Endothelial cell of umbilical vein (primary cell): Measurements from ENCODE around the gene BRF1. TPM values are rescaled to one million over a fixed set of nuclear protein-coding genes. Genes with fewer than 3 reads are reported as not detected.

Source experiments
- BruUV-seq: library from RNA; stranded (reverse); fragments of 400-500 nt; replicated peaks from 2 replicates; lab custom pipeline; 2021; lab: Mats Ljungman, UMichigan
- CTCF ChIA-PET: fragments of 300-600, 350-600 bp; sonication (Branson Sonifier 250); formaldehyde crosslinking; loops from one replicate; lab custom pipeline; 2021; ENCODE audit warnings: antibody characterized with exemption, inconsistent platforms; lab: Charles Lee
- POLR2A ChIA-PET: fragments of 300-600, 350-600 bp; sonication (Branson Sonifier 250); formaldehyde crosslinking; loops from one replicate; lab custom pipeline; 2021; ENCODE audit warnings: antibody characterized with exemption, inconsistent platforms; lab: Charles Lee
- DNase-seq: peaks from one replicate; pipeline ENCODE4 v3.0.0-alpha.2; 2011; ENCODE audit warnings: low read depth, low spot score
- FAIRE-seq: peaks from 2 replicates; lab custom pipeline; 2011; peaks lifted over from hg19 to GRCh38; lab: Jason Lieb, UNC
- H2AFZ ChIP-seq: 2 replicates; pipeline ENCODE4 v1.6.0; 2012; ENCODE audit warnings: low read depth, low read length, control low read depth, inconsistent platforms
- H3K27ac ChIP-seq: 2 replicates; pipeline ENCODE4 v1.5.1; 2011; ENCODE audit warnings: low read depth, mild to moderate bottlenecking, control low read depth, low read length, moderate library complexity; ENCODE audit not compliant: insufficient read depth
- H3K27me3 ChIP-seq, 2 experiments: 2 replicates each; pipeline versions ENCODE4 v1.6.0 to v1.6.1; 2011; ENCODE audit warnings: low read length in 2 of 2, mixed read lengths in 1 of 2; ENCODE audit not compliant: control insufficient read depth in 2 of 2, insufficient read depth in 2 of 2
- H3K36me3 ChIP-seq, 2 experiments: 2 replicates in 1 of 2; 3 replicates in 1 of 2; pipeline ENCODE4 v1.5.1; 2011; ENCODE audit warnings: low read length in 2 of 2, mild to moderate bottlenecking in 1 of 2, moderate library complexity in 1 of 2; ENCODE audit not compliant: control insufficient read depth in 2 of 2, insufficient read depth in 2 of 2; ENCODE audit errors: extremely low read depth in 1 of 2
- H3K4me1 ChIP-seq: 3 replicates; pipeline ENCODE4 v1.5.1; 2011; ENCODE audit warnings: mild to moderate bottlenecking, low read length; ENCODE audit not compliant: control insufficient read depth, insufficient read depth; ENCODE audit errors: extremely low read depth
- H3K4me2 ChIP-seq: 2 replicates; pipeline ENCODE4 v1.6.1; 2011; ENCODE audit warnings: low read length, control low read depth, mixed read lengths; ENCODE audit not compliant: insufficient read depth
- H3K4me3 ChIP-seq, 3 experiments: fragments of 200-600 bp in 1 of 3; sonication (generic), shearing (Covaris generic) in 1 of 3; replicated peaks in 1 of 3; 2 replicates each; pipeline ENCODE4 v1.5.1; 2011 to 2016; ENCODE audit warnings: control low read depth in 3 of 3, low read length in 3 of 3, mild to moderate bottlenecking in 2 of 3, inconsistent platforms in 1 of 3, low read depth in 1 of 3, moderate library complexity in 1 of 3; ENCODE audit not compliant: insufficient read depth in 1 of 3
- H3K79me2 ChIP-seq: 2 replicates; pipeline ENCODE4 v1.6.0; 2012; ENCODE audit warnings: low read length, inconsistent platforms; ENCODE audit not compliant: control insufficient read depth, insufficient read depth
- H3K9ac ChIP-seq: replicated peaks from 2 replicates; pipeline ENCODE3; 2011; ENCODE audit warnings: low read length, control low read depth; ENCODE audit not compliant: insufficient read depth; ENCODE audit errors: extremely low read depth
- H3K9me1 ChIP-seq: replicated peaks from 3 replicates; pipeline ENCODE4 v1.6.0; 2011; ENCODE audit warnings: mild to moderate bottlenecking, low read length; ENCODE audit not compliant: control insufficient read depth, insufficient read depth; ENCODE audit errors: extremely low read depth
- H3K9me3 ChIP-seq: replicated peaks from 2 replicates; pipeline ENCODE4 v1.5.1; 2012; ENCODE audit warnings: low read length, inconsistent platforms; ENCODE audit not compliant: control insufficient read depth, insufficient read depth
- H4K20me1 ChIP-seq: replicated peaks from 2 replicates; pipeline ENCODE3; 2011; ENCODE audit warnings: mild to moderate bottlenecking, low read length; ENCODE audit not compliant: control insufficient read depth, insufficient read depth; ENCODE audit errors: extremely low read depth
- EZH2 ChIP-seq: IDR thresholded peaks from 2 replicates; pipeline ENCODE4 v1.6.1; 2012; ENCODE audit warnings: borderline replicate concordance, low read depth, mild to moderate bottlenecking, moderate library complexity, low read length, inconsistent platforms; ENCODE audit not compliant: severe bottlenecking
- FOS ChIP-seq: IDR thresholded peaks from 2 replicates; pipeline ENCODE4 v1.6.1; 2011; ENCODE audit warnings: mild to moderate bottlenecking, low read length, moderate library complexity, borderline replicate concordance; ENCODE audit not compliant: insufficient read depth
- GATA2 ChIP-seq: IDR thresholded peaks from 2 replicates; pipeline ENCODE4 v1.7.0; 2011; ENCODE audit warnings: low read depth, mild to moderate bottlenecking, moderate library complexity, mixed read lengths, low read length; ENCODE audit not compliant: insufficient read length, insufficient read depth
- JUN ChIP-seq: IDR thresholded peaks from 2 replicates; pipeline ENCODE4 v1.6.1; 2011; ENCODE audit warnings: borderline replicate concordance, low read depth; ENCODE audit not compliant: insufficient read length, insufficient read depth
- POLR2A ChIP-seq: IDR thresholded peaks from 2 replicates; pipeline ENCODE4 v1.6.1; 2012; ENCODE audit warnings: low read depth, mild to moderate bottlenecking, control low read depth, low read length
- POLR2AphosphoS5 ChIP-seq: IDR thresholded peaks from 2 replicates; pipeline ENCODE4 v1.6.1; 2012; ENCODE audit warnings: low read depth, mild to moderate bottlenecking, control low read depth, low read length, moderate library complexity; ENCODE audit not compliant: insufficient read depth
- dilution Hi-C: fragments of 300-500 bp; cut with MboI; formaldehyde crosslinking; loops from one replicate; pipeline ENCODE4 v1.15.0; 2019; ENCODE audit warnings: low sequenced_read_pairs; ENCODE audit not compliant: extremely low pct_ligation_motif_present
- intact Hi-C: fragments of 100-400 bp; cut with micrococcal nuclease; formaldehyde crosslinking; loops from one replicate; pipeline ENCODE4 v1.10.0; 2022
- polyA plus RNA-seq, 4 experiments: library from polyadenylated mRNA; depleted of rRNA in 3 of 4; stranded (reverse) in 3 of 4; unstranded in 1 of 4; fragments of >200 nt; gene quantifications; 2 replicates each; pipeline versions ENCODE4 v1.2.1 to v1.2.3, GENCODE V29; 2011 to 2012; ENCODE audit warnings: missing spikeins in 1 of 4
- total RNA-seq: library from RNA; stranded (reverse); gene quantifications from 2 replicates; pipeline ENCODE4 v1.2.3, GENCODE V29; 2021
- TF ChIP-seq, protein P1 (sequence below): IDR thresholded peaks from 2 replicates; pipeline ENCODE4 v1.6.1; 2011; ENCODE audit not compliant: insufficient read depth, insufficient read length
- TF ChIP-seq, protein P2 (sequence below), 2 donors: IDR thresholded peaks; 1 replicate in 1 of 2; 2 replicates in 1 of 2; pipeline ENCODE4 v1.5.1; 2011; ENCODE audit warnings: low read length in 2 of 2, mild to moderate bottlenecking in 2 of 2, moderate library complexity in 2 of 2, control low read depth in 1 of 2, inconsistent platforms in 1 of 2, low read depth in 1 of 2; ENCODE audit not compliant: insufficient read depth in 1 of 2; ENCODE audit errors: extremely low read depth in 1 of 2

Gene BRF1
- total and polyA plus RNA-seq, 2 donors (not counting 3 experiments of a cell fraction or from before 2014, with no cell fraction given) = 19.0 to 47.2 TPM

DNA sequence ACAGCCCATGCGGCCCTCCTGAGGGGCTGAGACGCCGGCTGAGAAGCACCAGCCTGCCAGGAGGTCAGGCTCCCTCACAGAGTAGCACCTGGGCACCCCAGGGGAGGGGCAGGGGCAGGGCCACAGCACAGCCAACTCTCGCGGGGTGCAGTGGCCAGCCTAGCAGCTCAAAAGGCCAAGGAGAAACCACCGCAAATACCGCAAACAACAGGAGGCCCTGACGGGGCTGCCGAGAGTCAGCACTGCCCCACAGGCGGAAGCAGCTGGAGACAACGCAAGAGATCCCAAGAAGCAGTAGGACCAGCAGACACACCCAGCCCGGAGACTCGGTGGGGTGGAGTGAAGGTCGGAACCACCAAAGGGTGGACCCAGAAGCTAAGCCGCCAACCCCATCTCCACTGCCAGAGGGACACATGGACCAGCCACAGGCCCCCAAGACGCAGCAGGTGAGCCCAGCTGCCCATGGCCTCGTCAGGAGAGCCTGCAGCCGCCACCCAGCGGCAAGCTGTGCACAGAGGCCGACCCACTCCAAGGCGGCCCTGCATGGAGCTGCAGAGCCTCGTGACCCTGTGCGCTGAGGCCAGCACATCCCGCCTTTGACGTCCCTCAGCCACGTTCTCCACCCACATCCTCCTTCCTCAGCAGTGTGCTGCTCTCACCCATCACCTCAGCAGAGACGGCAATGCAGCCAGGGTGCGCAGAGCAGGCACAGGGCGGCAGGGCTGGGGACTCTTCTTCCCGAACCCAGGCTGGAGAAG, 84.1 kb downstream of the BRF1 start:
- no peaks in the 10 kb centered on the region for H3K79me2 ChIP-seq
- no peak overlapping the region for H2AFZ ChIP-seq
- no TSS peak for BruUV-seq
- no peak overlapping the region for H3K27ac ChIP-seq
- DNase-seq = no peak
- no peak overlapping the region for H3K4me2 ChIP-seq
- TF ChIP-seq POLR2AphosphoS5 (no peak), EZH2 (no peak), GATA2 (no peak), FOS (no peak), POLR2A (no peak), JUN (no peak)
- TF ChIP-seq, protein P1, sequence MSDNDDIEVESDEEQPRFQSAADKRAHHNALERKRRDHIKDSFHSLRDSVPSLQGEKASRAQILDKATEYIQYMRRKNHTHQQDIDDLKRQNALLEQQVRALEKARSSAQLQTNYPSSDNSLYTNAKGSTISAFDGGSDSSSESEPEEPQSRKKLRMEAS = no peak
- TF ChIP-seq, protein P2, sequence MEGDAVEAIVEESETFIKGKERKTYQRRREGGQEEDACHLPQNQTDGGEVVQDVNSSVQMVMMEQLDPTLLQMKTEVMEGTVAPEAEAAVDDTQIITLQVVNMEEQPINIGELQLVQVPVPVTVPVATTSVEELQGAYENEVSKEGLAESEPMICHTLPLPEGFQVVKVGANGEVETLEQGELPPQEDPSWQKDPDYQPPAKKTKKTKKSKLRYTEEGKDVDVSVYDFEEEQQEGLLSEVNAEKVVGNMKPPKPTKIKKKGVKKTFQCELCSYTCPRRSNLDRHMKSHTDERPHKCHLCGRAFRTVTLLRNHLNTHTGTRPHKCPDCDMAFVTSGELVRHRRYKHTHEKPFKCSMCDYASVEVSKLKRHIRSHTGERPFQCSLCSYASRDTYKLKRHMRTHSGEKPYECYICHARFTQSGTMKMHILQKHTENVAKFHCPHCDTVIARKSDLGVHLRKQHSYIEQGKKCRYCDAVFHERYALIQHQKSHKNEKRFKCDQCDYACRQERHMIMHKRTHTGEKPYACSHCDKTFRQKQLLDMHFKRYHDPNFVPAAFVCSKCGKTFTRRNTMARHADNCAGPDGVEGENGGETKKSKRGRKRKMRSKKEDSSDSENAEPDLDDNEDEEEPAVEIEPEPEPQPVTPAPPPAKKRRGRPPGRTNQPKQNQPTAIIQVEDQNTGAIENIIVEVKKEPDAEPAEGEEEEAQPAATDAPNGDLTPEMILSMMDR (IDR thresholded peaks at IDR 0.05; ENCODE audit: extremely low read depth in 1 of 2, insufficient read depth in 1 of 2, low read depth in 1 of 2, low read length in 2 of 2) = no peak
- intact Hi-C loops = no loop called here
- H3K4me3 ChIP-seq = no peak overlapping the region
- no peak for FAIRE-seq
- H3K4me1 ChIP-seq = no peaks in the 10 kb centered on the region
- H4K20me1 ChIP-seq = no peaks in the 10 kb centered on the region
- peaks cover 0 to 31% of the 10 kb centered on the region in 2 experiments for H3K36me3 ChIP-seq
- dilution Hi-C loops = no loop called here
- POLR2A ChIA-PET = no interaction called here
- no peaks in the 10 kb centered on the region for H3K9me3 ChIP-seq
- H3K27me3 ChIP-seq = no peaks in the 10 kb centered on the region
- no peaks in the 10 kb centered on the region for H3K9me1 ChIP-seq
- H3K9ac ChIP-seq = no peak overlapping the region
- CTCF ChIA-PET = interaction anchor here (0.9 to 1.1 kb wide), 2 partner anchors 11 to 126 kb away, joined by 3 to 5 read pairs; no protein-coding TSS in a partner anchor
